Measurements from ENCODE around the gene DGCR2.
"Not testable (repeated sequence)": the region's sequence is repeated elsewhere in the genome, so short reads cannot be mapped to it uniquely, and the experiment has no call there.

GRCh38 chr22:19024956-19025489, 97.2 kb downstream of the DGCR2 start:
- not testable (repeated sequence) for TF ChIP-seq EZH2phosphoT487 (conservative IDR thresholded peaks at IDR 0.05; ENCODE audit: low read length); CTCF (IDR thresholded peaks at IDR 0.05; ENCODE audit: insufficient read depth, low read length, poor library complexity, severe bottlenecking)
